Right hindlimb (tissue), 1 donor: ENCODE results near the gene KRT76.

Experiments
- DNase-seq: peaks from one replicate; pipeline ENCODE4 v3.0.0-alpha.2; 2018

KRT76 gene

GRCh38 chr12:52776913-52777395 is at the start of gene KRT76:
TSS of gene KRT76 (minus strand) at chr12:52777345. CDS start at chr12:52777291, 54 bp downstream.
- no peak for DNase-seq

- DNase-seq, result no peak
Observed at GRCh38 chr12:52825961-52826360, 48.8 kb upstream of the KRT76 start.

- DNase-seq, result no peak
Observed at GRCh38 chr12:52824741-52825410, 47.7 kb upstream of the KRT76 start.

GRCh38 chr12:52823761-52824450 is 46.8 kb upstream of the KRT76 start:
- no peak for DNase-seq

GRCh38 chr12:52822771-52823510 is 45.8 kb upstream of the KRT76 start:
- DNase-seq, result no peak

- no peak for DNase-seq
Observed at GRCh38 chr12:52821826-52822660, 44.9 kb upstream of the KRT76 start.

GRCh38 chr12:52821071-52821730 is 44.1 kb upstream of the KRT76 start:
- no peak for DNase-seq

GRCh38 chr12:52820521-52820920 is 43.4 kb upstream of the KRT76 start:
- no peak for DNase-seq

GRCh38 chr12:52819731-52820510 is 42.8 kb upstream of the KRT76 start:
- DNase-seq, result no peak

GRCh38 chr12:52818887-52819420 is 41.8 kb upstream of the KRT76 start:
- no peak for DNase-seq

GRCh38 chr12:52818388-52818787 is 41.2 kb upstream of the KRT76 start:
- DNase-seq, result no peak

- DNase-seq, result no peak
Observed at GRCh38 chr12:52817699-52818238, 40.6 kb upstream of the KRT76 start.

- no peak for DNase-seq
Observed at GRCh38 chr12:52817003-52817698, 40.0 kb upstream of the KRT76 start.

- no peak for DNase-seq
Observed at GRCh38 chr12:52815676-52816588, 38.8 kb upstream of the KRT76 start.

- no peak for DNase-seq
Observed at GRCh38 chr12:52815161-52815560, 38.0 kb upstream of the KRT76 start.

- no peak for DNase-seq
Observed at GRCh38 chr12:52814710-52815155, 37.6 kb upstream of the KRT76 start.

GRCh38 chr12:52813885-52814709 is 37.0 kb upstream of the KRT76 start, which contains the start of gene KRT4:
TSS of gene KRT4 (minus strand) at chr12:52814116. CDS start at chr12:52814058, 58 bp downstream.
- no peak for DNase-seq
